CD4-positive, alpha-beta T cell (primary cell): ENCODE results near the gene TCHH. TPM values are rescaled to one million over a fixed set of nuclear protein-coding genes. Genes with fewer than 3 reads are reported as not detected.

ENCODE experiments used
- ATAC-seq: fragments of 200-7000 bp; cut with Tn5 transposase; one replicate; pipeline ENCODE4 v1.10.0; 2022; ENCODE audit warnings: mild to moderate bottlenecking; ENCODE audit not compliant: poor library complexity
- CTCF ChIA-PET: fragments of 350-600 bp; sonication (Branson Sonifier 250); formaldehyde crosslinking; loops from one replicate; lab custom pipeline; 2021; ENCODE audit warnings: antibody characterized with exemption, inconsistent platforms; lab: Charles Lee
- POLR2A ChIA-PET: fragments of 350-600 bp; sonication (Branson Sonifier 250); formaldehyde crosslinking; loops from one replicate; lab custom pipeline; 2021; ENCODE audit warnings: antibody characterized with exemption, inconsistent platforms; lab: Charles Lee
- DNase-seq, 14 experiments: peaks; one replicate each; pipeline ENCODE4 v3.0.0-alpha.2; 2013 to 2020; ENCODE audit warnings: mixed read lengths in 2 of 14
- H3K27ac ChIP-seq, 2 donors: one replicate each; pipeline versions ENCODE4 v1.5.1 to v1.7.0; 2013; ENCODE audit warnings: low read length in 2 of 2, low read depth in 1 of 2, mild to moderate bottlenecking in 1 of 2
- H3K27me3 ChIP-seq, 2 experiments: 1 replicate in 1 of 2; 2 replicates in 1 of 2; pipeline versions ENCODE4 v1.6.1 to v1.7.0; 2013; ENCODE audit warnings: low read length in 2 of 2, control low read depth in 1 of 2, mild to moderate bottlenecking in 1 of 2, moderate library complexity in 1 of 2; ENCODE audit not compliant: insufficient read depth in 2 of 2, control insufficient read depth in 1 of 2
- H3K36me3 ChIP-seq: one replicate; pipeline ENCODE4 v1.6.1; 2013; ENCODE audit warnings: low read length, control low read depth; ENCODE audit not compliant: insufficient read depth
- H3K4me1 ChIP-seq: one replicate; pipeline ENCODE4 v1.6.1; 2013; ENCODE audit warnings: low read length, control low read depth; ENCODE audit not compliant: insufficient read depth
- H3K4me3 ChIP-seq: one replicate; pipeline ENCODE4 v1.5.1; 2013; ENCODE audit warnings: mild to moderate bottlenecking, low read length, moderate library complexity
- H3K9me3 ChIP-seq, 2 experiments: 1 replicate in 1 of 2; 2 replicates in 1 of 2; pipeline versions ENCODE4 v1.6.1 to v1.7.0; 2013; ENCODE audit warnings: low read length in 2 of 2, mild to moderate bottlenecking in 2 of 2, control low read depth in 1 of 2, moderate library complexity in 1 of 2; ENCODE audit not compliant: control insufficient read depth in 1 of 2, insufficient read depth in 1 of 2
- H3K27ac Mint-ChIP-seq: one replicate; pipeline ENCODE4 v1.8.0; 2020; ENCODE audit warnings: mixed read lengths
- H3K27me3 Mint-ChIP-seq: one replicate; pipeline ENCODE4 v1.8.0; 2021; ENCODE audit warnings: mixed read lengths
- H3K36me3 Mint-ChIP-seq: one replicate; pipeline ENCODE4 v1.8.0; 2021; ENCODE audit warnings: low read depth, mixed read lengths
- H3K4me1 Mint-ChIP-seq: one replicate; pipeline ENCODE4 v1.8.0; 2021; ENCODE audit warnings: low read depth, mixed read lengths
- H3K4me3 Mint-ChIP-seq: one replicate; pipeline ENCODE4 v1.8.0; 2020; ENCODE audit warnings: mild to moderate bottlenecking, mixed read lengths
- H3K9me3 Mint-ChIP-seq: one replicate; pipeline ENCODE4 v1.8.0; 2020; ENCODE audit warnings: mixed read lengths
- intact Hi-C, 2 experiments: fragments of 100-400 bp; cut with DNase I in 1 of 2; cut with micrococcal nuclease in 1 of 2; formaldehyde crosslinking; loops; one replicate each; pipeline versions ENCODE4 v1.15.1 to v1.9.0; 2023 to 2025; cut with DNase I, micrococcal nuclease
- total RNA-seq, 174 experiments: library from RNA in 2 of 174; stranded (reverse) in 2 of 174; gene quantifications; one replicate each; pipeline ENCODE4 v1.2.3 and lab custom pipeline; 2021 to 2026
- TF ChIP-seq, protein P1 (sequence below): fragments of 200-600 bp; IDR thresholded peaks from one replicate; pipeline ENCODE4 v1.8.0; 2022; ENCODE audit warnings: antibody characterized with exemption, mild to moderate bottlenecking

The TCHH gene
- total RNA-seq, 2 experiments from 2014 or later, result not detected

GRCh38 chr1:152111515-152111968 lies 3.7 kb downstream of the TCHH start:
- Histone ChIP-seq H3K4me3 (peak overlapping the region; percentile 57), H3K27me3 (peaks cover 59 to 80% of the 10 kb centered on the region in 2 experiments), H3K4me1 (peaks cover 55% of the 10 kb centered on the region), H3K36me3 (no peaks in the 10 kb centered on the region), H3K27ac (no peak overlapping the region), H3K9me3 (peaks cover 0 to 38% of the 10 kb centered on the region in 2 experiments)
- TF ChIP-seq, protein P1, sequence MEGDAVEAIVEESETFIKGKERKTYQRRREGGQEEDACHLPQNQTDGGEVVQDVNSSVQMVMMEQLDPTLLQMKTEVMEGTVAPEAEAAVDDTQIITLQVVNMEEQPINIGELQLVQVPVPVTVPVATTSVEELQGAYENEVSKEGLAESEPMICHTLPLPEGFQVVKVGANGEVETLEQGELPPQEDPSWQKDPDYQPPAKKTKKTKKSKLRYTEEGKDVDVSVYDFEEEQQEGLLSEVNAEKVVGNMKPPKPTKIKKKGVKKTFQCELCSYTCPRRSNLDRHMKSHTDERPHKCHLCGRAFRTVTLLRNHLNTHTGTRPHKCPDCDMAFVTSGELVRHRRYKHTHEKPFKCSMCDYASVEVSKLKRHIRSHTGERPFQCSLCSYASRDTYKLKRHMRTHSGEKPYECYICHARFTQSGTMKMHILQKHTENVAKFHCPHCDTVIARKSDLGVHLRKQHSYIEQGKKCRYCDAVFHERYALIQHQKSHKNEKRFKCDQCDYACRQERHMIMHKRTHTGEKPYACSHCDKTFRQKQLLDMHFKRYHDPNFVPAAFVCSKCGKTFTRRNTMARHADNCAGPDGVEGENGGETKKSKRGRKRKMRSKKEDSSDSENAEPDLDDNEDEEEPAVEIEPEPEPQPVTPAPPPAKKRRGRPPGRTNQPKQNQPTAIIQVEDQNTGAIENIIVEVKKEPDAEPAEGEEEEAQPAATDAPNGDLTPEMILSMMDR, result no peak
- DNase-seq, result peak in 5 of 14 experiments; percentile 10 to 54 (median 18)
- ATAC-seq, result no peak
- CTCF ChIA-PET, result no interaction called here
- Mint-ChIP-seq H3K36me3 (no peaks in the 10 kb centered on the region), H3K4me3 (no peak overlapping the region), H3K27ac (no peak overlapping the region), H3K27me3 (peaks cover 10% of the 10 kb centered on the region), H3K4me1 (no peaks in the 10 kb centered on the region), H3K9me3 (no peaks in the 10 kb centered on the region)
- POLR2A ChIA-PET, result interaction anchor here (0.7 to 1.1 kb wide), 3 partner anchors 75 to 830 kb away, joined by 3 read pairs; partner anchors contain the start of gene S100A11
- intact Hi-C loops, result no loop called here

- POLR2A ChIA-PET, result interaction anchor here (0.7 to 1.1 kb wide), 3 partner anchors 74 to 830 kb away, joined by 3 read pairs; partner anchors contain the start of gene S100A11
- H3K4me1 ChIP-seq, result peaks cover 55% of the 10 kb centered on the region
- no peaks in the 10 kb centered on the region for H3K9me3 Mint-ChIP-seq
Measured at GRCh38 chr1:152110860-152111514, 4.3 kb downstream of the TCHH start.

DNA sequence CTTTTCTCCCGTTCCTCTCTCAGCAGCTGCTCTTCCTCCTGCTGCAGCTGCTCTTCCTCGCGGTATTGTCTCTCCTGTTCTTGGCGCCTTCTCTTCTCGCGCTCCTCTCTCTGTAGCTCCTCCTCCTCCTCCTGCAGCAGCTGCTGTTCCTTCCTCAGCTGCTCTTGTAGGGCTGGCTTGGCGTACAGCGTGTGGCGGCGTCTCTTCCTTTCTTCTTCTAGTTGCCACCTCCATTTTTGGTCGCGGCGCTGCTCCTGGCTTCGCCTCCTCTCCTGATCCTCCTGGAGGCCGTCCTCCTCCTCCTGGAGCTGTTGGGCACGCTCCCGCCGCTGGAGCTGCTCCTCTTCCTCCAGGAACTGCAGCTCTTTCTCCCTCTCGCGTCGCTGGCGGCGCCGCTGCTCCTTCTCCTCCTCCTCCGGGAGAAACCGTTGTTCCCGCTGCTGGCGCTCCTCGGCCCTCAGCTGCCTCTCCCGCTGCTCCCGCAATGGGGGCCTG lies 4.8 kb downstream of the TCHH start:
- Mint-ChIP-seq H3K27me3 (peaks cover 11% of the 10 kb centered on the region), H3K4me1 (no peaks in the 10 kb centered on the region), H3K36me3 (no peaks in the 10 kb centered on the region), H3K27ac (no peak overlapping the region), H3K9me3 (no peaks in the 10 kb centered on the region), H3K4me3 (no peak overlapping the region)
- Histone ChIP-seq H3K4me1 (peaks cover 55% of the 10 kb centered on the region), H3K27me3 (peaks cover 64 to 82% of the 10 kb centered on the region in 2 experiments), H3K9me3 (peaks cover 0 to 38% of the 10 kb centered on the region in 2 experiments), H3K27ac (no peak overlapping the region), H3K36me3 (no peaks in the 10 kb centered on the region), H3K4me3 (peak overlapping the region; percentile 57)
- ATAC-seq (peak; percentile 74), DNase-seq (peak in 6 of 14 experiments; percentile 14 to 56 (median 44))
- intact Hi-C loops, result no loop called here
- POLR2A ChIA-PET, result interaction anchor here (0.7 to 1.1 kb wide), 3 partner anchors 74 to 829 kb away, joined by 3 read pairs; partner anchors contain the start of gene S100A11
- CTCF ChIA-PET, result no interaction called here
- TF ChIP-seq, protein P1, result no peak

More at GRCh38 chr1:152110860-152111514, 4.3 kb downstream of the TCHH start:
- H3K27me3 ChIP-seq, result peaks cover 60 to 80% of the 10 kb centered on the region in 2 experiments
- H3K27me3 Mint-ChIP-seq, result peaks cover 10% of the 10 kb centered on the region
- no peak overlapping the region for H3K27ac ChIP-seq
- peak overlapping the region; percentile 57 for H3K4me3 ChIP-seq
- ATAC-seq (peak; percentile 59), DNase-seq (peak in 6 of 14 experiments; percentile 7 to 57 (median 20))
- CTCF ChIA-PET, result no interaction called here
- H3K36me3 Mint-ChIP-seq, result no peaks in the 10 kb centered on the region
- no peak overlapping the region for H3K4me3 Mint-ChIP-seq
- TF ChIP-seq, protein P1, result no peak
- no peaks in the 10 kb centered on the region for H3K36me3 ChIP-seq
- H3K27ac Mint-ChIP-seq, result no peak overlapping the region
- intact Hi-C loops, result no loop called here
- H3K4me1 Mint-ChIP-seq, result no peaks in the 10 kb centered on the region
- H3K9me3 ChIP-seq, result peaks cover 0 to 38% of the 10 kb centered on the region in 2 experiments
